ENCODE results near the gene ATP9A. TPM values are rescaled to one million over a fixed set of nuclear protein-coding genes. Genes with fewer than 3 reads are reported as not detected.

The ATP9A gene
- total RNA-seq, 2 donors from 2014 or later: 19.5 to 23.4 TPM

GRCh38 chr20:51752343-51752951 is 15.7 kb downstream of the ATP9A start:
- no peak for DNase-seq (ENCODE audit: low spot score)
- Histone ChIP-seq H3K36me3 (no peaks in the 10 kb centered on the region), H3K4me3 (no peak overlapping the region), H3K4me1 (peaks cover 0 to 24% of the 10 kb centered on the region in 2 donors), H3K27me3 (no peaks in the 10 kb centered on the region), H3K27ac (peak overlapping the region; percentile 35 to 58), H3K9me3 (no peaks in the 10 kb centered on the region)
- TF ChIP-seq, protein P1, sequence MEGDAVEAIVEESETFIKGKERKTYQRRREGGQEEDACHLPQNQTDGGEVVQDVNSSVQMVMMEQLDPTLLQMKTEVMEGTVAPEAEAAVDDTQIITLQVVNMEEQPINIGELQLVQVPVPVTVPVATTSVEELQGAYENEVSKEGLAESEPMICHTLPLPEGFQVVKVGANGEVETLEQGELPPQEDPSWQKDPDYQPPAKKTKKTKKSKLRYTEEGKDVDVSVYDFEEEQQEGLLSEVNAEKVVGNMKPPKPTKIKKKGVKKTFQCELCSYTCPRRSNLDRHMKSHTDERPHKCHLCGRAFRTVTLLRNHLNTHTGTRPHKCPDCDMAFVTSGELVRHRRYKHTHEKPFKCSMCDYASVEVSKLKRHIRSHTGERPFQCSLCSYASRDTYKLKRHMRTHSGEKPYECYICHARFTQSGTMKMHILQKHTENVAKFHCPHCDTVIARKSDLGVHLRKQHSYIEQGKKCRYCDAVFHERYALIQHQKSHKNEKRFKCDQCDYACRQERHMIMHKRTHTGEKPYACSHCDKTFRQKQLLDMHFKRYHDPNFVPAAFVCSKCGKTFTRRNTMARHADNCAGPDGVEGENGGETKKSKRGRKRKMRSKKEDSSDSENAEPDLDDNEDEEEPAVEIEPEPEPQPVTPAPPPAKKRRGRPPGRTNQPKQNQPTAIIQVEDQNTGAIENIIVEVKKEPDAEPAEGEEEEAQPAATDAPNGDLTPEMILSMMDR (IDR thresholded peaks at IDR 0.05): no peak

GRCh38 chr20:51750770-51751388 is 17.3 kb downstream of the ATP9A start:
- DNase-seq (ENCODE audit: low spot score): no peak
- H3K4me3 ChIP-seq: no peak overlapping the region
- no peaks in the 10 kb centered on the region for H3K27me3 ChIP-seq
- H3K9me3 ChIP-seq: no peaks in the 10 kb centered on the region
- H3K36me3 ChIP-seq: no peaks in the 10 kb centered on the region
- H3K4me1 ChIP-seq: peaks cover 0 to 24% of the 10 kb centered on the region in 2 donors
- TF ChIP-seq, protein P1 (IDR thresholded peaks at IDR 0.05): no peak
- H3K27ac ChIP-seq: peak overlapping the region in 1 of 2 donors; percentile 56

DNA sequence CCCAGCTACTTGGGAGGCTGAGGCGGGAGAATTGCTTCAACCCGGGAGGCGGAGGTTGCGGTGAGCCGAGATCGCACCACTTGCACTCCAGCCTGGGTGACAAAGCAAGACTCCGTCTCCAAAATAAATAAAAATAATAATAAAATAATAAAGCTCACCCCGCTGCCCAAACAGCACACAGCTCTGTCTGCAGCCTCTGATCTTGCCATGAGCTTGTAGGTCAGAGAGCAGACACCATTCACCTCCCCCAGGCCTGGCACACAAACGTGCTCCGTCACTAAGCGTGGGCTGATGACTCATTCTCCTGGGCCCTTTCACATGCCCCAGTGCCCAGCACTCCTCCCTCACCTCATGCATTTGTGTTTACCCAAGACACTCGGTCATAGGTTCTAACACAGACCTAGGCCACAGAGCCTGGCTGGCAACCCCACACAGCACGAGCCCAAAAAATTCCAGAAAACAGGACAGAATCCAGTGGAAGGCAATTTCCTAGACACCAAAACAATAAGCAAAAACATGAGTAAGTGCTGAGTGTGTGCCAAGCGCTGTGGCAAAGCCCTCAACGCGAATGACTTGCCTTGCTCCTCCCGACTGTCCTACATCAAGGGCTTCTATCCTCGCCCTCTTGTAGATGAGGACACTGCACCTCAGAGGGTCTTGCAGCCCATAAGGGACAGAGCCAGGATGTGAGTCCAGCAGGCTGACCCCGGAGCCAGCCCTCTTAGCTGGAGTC is 18.0 kb downstream of the ATP9A start:
- peak; percentile 80 for DNase-seq (ENCODE audit: low spot score)
- Histone ChIP-seq H3K27me3 (no peaks in the 10 kb centered on the region), H3K27ac (peak overlapping the region in 1 of 2 donors; percentile 56), H3K4me3 (no peak overlapping the region), H3K36me3 (no peaks in the 10 kb centered on the region), H3K4me1 (peaks cover 0 to 24% of the 10 kb centered on the region in 2 donors), H3K9me3 (no peaks in the 10 kb centered on the region)
- TF ChIP-seq, protein P1 (IDR thresholded peaks at IDR 0.05): no peak

DNA sequence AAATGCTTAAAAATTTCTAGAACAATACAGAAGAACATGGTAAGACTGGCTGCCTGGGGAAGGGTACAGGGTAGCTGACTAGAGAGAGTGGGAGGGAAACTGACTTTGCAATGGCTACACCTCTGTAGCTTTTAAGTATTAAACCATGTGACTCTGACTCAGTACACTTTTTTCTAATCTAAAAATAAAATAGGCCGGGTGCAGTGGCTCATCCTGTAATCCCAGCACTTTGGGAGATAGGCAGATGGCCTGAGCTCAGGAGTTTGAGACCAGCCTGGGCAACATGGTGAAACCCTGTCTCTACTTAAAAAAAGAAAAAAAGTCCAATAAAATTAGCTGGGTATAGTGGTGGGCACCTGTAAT is 18.5 kb downstream of the ATP9A start:
- Histone ChIP-seq H3K4me3 (no peak overlapping the region), H3K4me1 (peaks cover 0 to 24% of the 10 kb centered on the region in 2 donors), H3K27me3 (no peaks in the 10 kb centered on the region), H3K36me3 (no peaks in the 10 kb centered on the region), H3K27ac (peak overlapping the region in 1 of 2 donors; percentile 56), H3K9me3 (no peaks in the 10 kb centered on the region)
- DNase-seq (ENCODE audit: low spot score): no peak
- TF ChIP-seq, protein P1 (IDR thresholded peaks at IDR 0.05): no peak

GRCh38 chr20:51747182-51747911 is 20.8 kb downstream of the ATP9A start:
- Histone ChIP-seq H3K4me3 (no peak overlapping the region), H3K27ac (no peak overlapping the region)
- DNase-seq (ENCODE audit: low spot score): no peak

More at GRCh38 chr20:51747182-51747911, 20.8 kb downstream of the ATP9A start:
- H3K27me3 ChIP-seq: no peaks in the 10 kb centered on the region
- peaks cover 0 to 18% of the 10 kb centered on the region in 2 donors for H3K4me1 ChIP-seq
- H3K36me3 ChIP-seq: no peaks in the 10 kb centered on the region
- no peaks in the 10 kb centered on the region for H3K9me3 ChIP-seq
- TF ChIP-seq, protein P1 (IDR thresholded peaks at IDR 0.05): no peak

All from right atrium auricular region (tissue), 2 donors.